CD14-positive monocyte (primary cell): ENCODE data around the gene DET1. TPM values are rescaled to one million over a fixed set of nuclear protein-coding genes. Genes with fewer than 3 reads are reported as not detected.

Source experiments
- DNase-seq, 3 donors: peaks; one replicate each; pipeline ENCODE4 v3.0.0-alpha.2; 2011 to 2022
- H2AFZ ChIP-seq: 2 replicates; pipeline ENCODE4 v1.6.0; 2012; ENCODE audit warnings: mild to moderate bottlenecking, low read depth, low read length, inconsistent platforms; ENCODE audit not compliant: insufficient read depth, poor library complexity, severe bottlenecking
- H3K27ac ChIP-seq, 2 donors: 1 replicate in 1 of 2; 2 replicates in 1 of 2; pipeline ENCODE4 v1.5.1; 2012 to 2013; ENCODE audit warnings: low read length in 2 of 2, control low read depth in 1 of 2, inconsistent platforms in 1 of 2, low read depth in 1 of 2, mild to moderate bottlenecking in 1 of 2
- H3K27me3 ChIP-seq, 2 donors: one replicate each; pipeline versions ENCODE4 v1.6.0 to v1.6.1; 2011 to 2013; ENCODE audit warnings: low read length in 2 of 2; ENCODE audit not compliant: control insufficient read depth in 2 of 2, insufficient read depth in 2 of 2
- H3K36me3 ChIP-seq, 2 donors: replicated peaks in 1 of 2; 1 replicate in 1 of 2; 2 replicates in 1 of 2; pipeline versions ENCODE4 v1.5.1 to v1.6.1; 2012 to 2013; ENCODE audit warnings: low read length in 2 of 2, control low read depth in 1 of 2, inconsistent platforms in 1 of 2, mild to moderate bottlenecking in 1 of 2; ENCODE audit not compliant: insufficient read depth in 2 of 2, control insufficient read depth in 1 of 2
- H3K4me1 ChIP-seq, 2 donors: 1 replicate in 1 of 2; 2 replicates in 1 of 2; pipeline versions ENCODE4 v1.5.1 to v1.6.1; 2012 to 2013; ENCODE audit warnings: low read length in 2 of 2, control low read depth in 1 of 2, inconsistent platforms in 1 of 2, mild to moderate bottlenecking in 1 of 2, moderate library complexity in 1 of 2; ENCODE audit not compliant: insufficient read depth in 2 of 2, control insufficient read depth in 1 of 2
- H3K4me2 ChIP-seq: replicated peaks from 2 replicates; pipeline ENCODE3; 2012; ENCODE audit warnings: low read length, moderate library complexity, mild to moderate bottlenecking; ENCODE audit not compliant: poor library complexity, severe bottlenecking; ENCODE audit errors: extremely low read depth
- H3K4me3 ChIP-seq, 3 experiments: fragments of 200-600 bp in 1 of 3; sonication (generic) in 1 of 3; replicated peaks in 1 of 3; 1 replicate in 2 of 3; 2 replicates in 1 of 3; pipeline ENCODE4 v1.5.1; 2011 to 2013; ENCODE audit warnings: low read length in 3 of 3, mild to moderate bottlenecking in 3 of 3, control low read depth in 2 of 3, low read depth in 2 of 3, inconsistent platforms in 1 of 3, moderate library complexity in 1 of 3
- H3K79me2 ChIP-seq: 2 replicates; pipeline ENCODE4 v1.6.0; 2012; ENCODE audit warnings: mild to moderate bottlenecking, control low read depth, inconsistent platforms, low read length, moderate library complexity; ENCODE audit not compliant: insufficient read depth
- H3K9ac ChIP-seq: 2 replicates; pipeline ENCODE4 v1.6.0; 2017; ENCODE audit warnings: low read length, mild to moderate bottlenecking; ENCODE audit not compliant: insufficient read depth, poor library complexity, severe bottlenecking
- H3K9me3 ChIP-seq, 2 donors: replicated peaks in 1 of 2; 1 replicate in 1 of 2; 2 replicates in 1 of 2; pipeline versions ENCODE4 v1.5.1 to v1.6.1; 2012 to 2013; ENCODE audit warnings: low read length in 2 of 2, control low read depth in 1 of 2; ENCODE audit not compliant: control insufficient read depth in 1 of 2, insufficient read depth in 1 of 2
- H4K20me1 ChIP-seq: 2 replicates; pipeline ENCODE4 v1.6.0; 2012; ENCODE audit warnings: mild to moderate bottlenecking, low read length, control low read depth, moderate library complexity; ENCODE audit not compliant: insufficient read depth
- H3K27ac Mint-ChIP-seq, 7 donors: one replicate each; pipeline ENCODE4 v1.8.0; 2020; ENCODE audit warnings: mild to moderate bottlenecking in 7 of 7, mixed read lengths in 7 of 7, moderate library complexity in 6 of 7, inconsistent platforms in 2 of 7
- H3K27me3 Mint-ChIP-seq, 3 donors: one replicate each; pipeline ENCODE4 v1.8.0; 2021 to 2022; ENCODE audit warnings: low read depth in 3 of 3, mild to moderate bottlenecking in 3 of 3, mixed read lengths in 3 of 3, moderate library complexity in 3 of 3, inconsistent platforms in 1 of 3
- H3K36me3 Mint-ChIP-seq, 2 donors: one replicate each; pipeline ENCODE4 v1.8.0; 2020; ENCODE audit warnings: mixed read lengths in 2 of 2, inconsistent platforms in 1 of 2, mild to moderate bottlenecking in 1 of 2
- H3K4me1 Mint-ChIP-seq: one replicate; pipeline ENCODE4 v1.8.0; 2020; ENCODE audit warnings: mild to moderate bottlenecking, mixed read lengths
- H3K4me3 Mint-ChIP-seq, 2 donors: one replicate each; pipeline ENCODE4 v1.8.0; 2020; ENCODE audit warnings: mild to moderate bottlenecking in 2 of 2, mixed read lengths in 2 of 2, moderate library complexity in 1 of 2
- H3K9me3 Mint-ChIP-seq, 7 donors: one replicate each; pipeline ENCODE4 v1.8.0; 2020 to 2022; ENCODE audit warnings: mixed read lengths in 7 of 7, mild to moderate bottlenecking in 6 of 7, moderate library complexity in 6 of 7, inconsistent platforms in 2 of 7
- CTCF ChIP-seq: fragments of 200-600 bp; IDR thresholded peaks from one replicate; pipeline ENCODE4 v1.8.0; 2022; ENCODE audit warnings: antibody characterized with exemption, mild to moderate bottlenecking
- WGBS: methylation state at CpG from one replicate; pipeline ENCODE4 v1.1.5; 2013; ENCODE audit warnings: missing lambda C conversion rate; ENCODE audit not compliant: insufficient coverage; 5-methylcytosine and 5-hydroxymethylcytosine counted together
- intact Hi-C, 2 donors: fragments of 100-400 bp; cut with micrococcal nuclease; formaldehyde crosslinking; loops; one replicate each; pipeline versions ENCODE4 v1.15.0 to v1.15.1; 2023
- polyA plus RNA-seq, 3 donors: library from polyadenylated mRNA; depleted of rRNA in 1 of 3; unstranded in 2 of 3; stranded (reverse) in 1 of 3; fragments of 300-500 nt in 2 of 3; fragments of >200 nt in 1 of 3; fragmentation: Illumina TruSeq in 2 of 3; gene quantifications; 1 replicate in 2 of 3; 2 replicates in 1 of 3; pipeline ENCODE4 v1.2.3, GENCODE V29; 2012 to 2021

DET1 gene
- polyA plus RNA-seq, 3 donors: 0.88 to 3.4 (median 1.8) TPM

- Histone ChIP-seq H3K36me3 (no peaks in the 10 kb centered on the region), H3K9me3 (no peaks in the 10 kb centered on the region), H3K27ac (no peak overlapping the region), H3K4me1 (no peaks in the 10 kb centered on the region), H4K20me1 (no peaks in the 10 kb centered on the region), H3K27me3 (no peaks in the 10 kb centered on the region), H3K9ac (no peak overlapping the region), H2AFZ (no peak overlapping the region), H3K4me2 (no peak overlapping the region), H3K4me3 (no peak overlapping the region), H3K79me2 (no peaks in the 10 kb centered on the region)
- H3K36me3 Mint-ChIP-seq: peaks cover 0 to 3% of the 10 kb centered on the region in 2 donors
- peaks cover 0 to 1% (median 0%) of the 10 kb centered on the region in 3 donors for H3K27me3 Mint-ChIP-seq
- TF ChIP-seq CTCF: no peak
- no peak for DNase-seq
- H3K27ac Mint-ChIP-seq: no peak overlapping the region
- no peaks in the 10 kb centered on the region for H3K4me1 Mint-ChIP-seq
- H3K4me3 Mint-ChIP-seq: no peak overlapping the region
- intact Hi-C loops: no loop called here
- 88% methylated on average over 7 of the region's 10 CpGs for WGBS
- no peaks in the 10 kb centered on the region for H3K9me3 Mint-ChIP-seq
Measured at GRCh38 chr15:88493844-88494243, 52.6 kb downstream of the DET1 start.

- Mint-ChIP-seq H3K36me3 (peaks cover 0 to 2% of the 10 kb centered on the region in 2 donors), H3K27me3 (peaks cover 0 to 1% (median 0%) of the 10 kb centered on the region in 3 donors), H3K27ac (no peak overlapping the region), H3K4me1 (peaks cover 10% of the 10 kb centered on the region), H3K4me3 (no peak overlapping the region), H3K9me3 (no peaks in the 10 kb centered on the region)
- Histone ChIP-seq H3K27ac (no peak overlapping the region), H3K9ac (no peak overlapping the region), H2AFZ (no peak overlapping the region), H3K4me2 (no peak overlapping the region), H4K20me1 (no peaks in the 10 kb centered on the region), H3K79me2 (no peaks in the 10 kb centered on the region), H3K9me3 (no peaks in the 10 kb centered on the region), H3K36me3 (no peaks in the 10 kb centered on the region), H3K4me1 (peaks cover 12 to 14% of the 10 kb centered on the region in 2 donors), H3K4me3 (no peak overlapping the region), H3K27me3 (no peaks in the 10 kb centered on the region)
- intact Hi-C loops: no loop called here
- no peak for DNase-seq
- no peak for TF ChIP-seq CTCF
- 74% methylated on average over 10 of the region's 10 CpGs for WGBS
Measured at GRCh38 chr15:88491158-88491557, 55.3 kb downstream of the DET1 start.
